IMR-90 (cell line): ENCODE results near the gene PSMB5.

ENCODE experiments used
- BHLHE40 ChIP-seq: fragments of 150-350 bp; IDR thresholded peaks from 2 replicates; pipeline ENCODE4 v1.6.1; 2016; ENCODE audit warnings: mild to moderate bottlenecking, low read depth, low read length
- CEBPB ChIP-seq: IDR thresholded peaks from 2 replicates; pipeline ENCODE4 v1.6.1; 2012; ENCODE audit warnings: low read depth, low read length, improper control_type of control experiment
- FOS ChIP-seq: fragments of 150-350 bp; IDR thresholded peaks from 2 replicates; pipeline ENCODE4 v1.6.1; 2016; ENCODE audit warnings: low read depth, low read length
- MAFK ChIP-seq: IDR thresholded peaks from 2 replicates; pipeline ENCODE4 v1.6.1; 2012; ENCODE audit warnings: low read depth, low read length, improper control_type of control experiment
- MAZ ChIP-seq: IDR thresholded peaks from 2 replicates; pipeline ENCODE4 v1.6.1; 2012; ENCODE audit warnings: low read depth, mild to moderate bottlenecking, low read length, improper control_type of control experiment, moderate library complexity, borderline replicate concordance
- MXI1 ChIP-seq: IDR thresholded peaks from 2 replicates; pipeline ENCODE4 v1.6.1; 2012; ENCODE audit warnings: low read depth, mild to moderate bottlenecking, low read length, moderate library complexity, borderline replicate concordance
- POLR2A ChIP-seq: IDR thresholded peaks from 2 replicates; pipeline ENCODE4 v1.6.1; 2012; ENCODE audit warnings: mild to moderate bottlenecking, low read depth, low read length
- RAD21 ChIP-seq: IDR thresholded peaks from 2 replicates; pipeline ENCODE4 v1.6.1; 2012; ENCODE audit warnings: low read length, improper control_type of control experiment
- RCOR1 ChIP-seq: IDR thresholded peaks from 2 replicates; pipeline ENCODE4 v1.6.1; 2012; ENCODE audit warnings: mild to moderate bottlenecking, low read length, improper control_type of control experiment; ENCODE audit not compliant: insufficient replicate concordance
- RFX5 ChIP-seq: IDR thresholded peaks from 2 replicates; pipeline ENCODE4 v1.8.0; 2012; ENCODE audit warnings: low read depth, mild to moderate bottlenecking, low read length, moderate library complexity
- SMC3 ChIP-seq: fragments of 150-350 bp; IDR thresholded peaks from 2 replicates; pipeline ENCODE4 v1.6.1; 2016; ENCODE audit warnings: low read depth, mild to moderate bottlenecking, antibody characterized with exemption, low read length, moderate library complexity
- TF ChIP-seq, protein P1 (sequence below): fragments of 150-350 bp; IDR thresholded peaks from 2 replicates; pipeline ENCODE4 v1.6.1; 2017; ENCODE audit warnings: mild to moderate bottlenecking, antibody characterized with exemption, low read length, low read depth
- TF ChIP-seq, protein P2 (sequence below): conservative IDR thresholded peaks from 2 replicates; pipeline ENCODE4 v1.5.1; 2012; ENCODE audit warnings: mild to moderate bottlenecking, low read depth, low read length, improper control_type of control experiment
- TF ChIP-seq, protein P3 (sequence below): fragments of 150-350 bp; IDR thresholded peaks from 2 replicates; pipeline ENCODE4 v1.6.1; 2016; ENCODE audit warnings: low read depth, mild to moderate bottlenecking, low read length, moderate library complexity, borderline replicate concordance

DNA sequence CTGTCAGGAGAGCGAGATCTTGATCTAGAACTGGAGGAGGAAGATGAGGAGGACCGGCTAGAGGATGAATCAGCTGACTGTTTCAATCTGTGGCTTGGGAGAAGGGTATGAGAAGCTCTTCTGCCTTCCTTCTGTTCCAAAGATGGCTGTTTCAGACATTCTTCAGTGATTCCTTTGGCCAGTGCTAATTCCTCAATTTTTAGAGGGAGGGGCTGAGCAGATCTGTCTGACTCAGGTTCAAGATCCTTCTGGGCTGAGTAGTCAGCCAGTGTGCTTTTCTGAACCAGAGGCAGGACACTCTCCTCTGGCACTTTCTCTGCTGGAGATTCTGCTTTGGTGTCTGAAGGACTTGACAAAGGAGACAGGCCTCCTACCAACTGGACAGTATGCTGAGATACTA, 45.0 kb upstream of the PSMB5 start:
- TF ChIP-seq, protein P1, sequence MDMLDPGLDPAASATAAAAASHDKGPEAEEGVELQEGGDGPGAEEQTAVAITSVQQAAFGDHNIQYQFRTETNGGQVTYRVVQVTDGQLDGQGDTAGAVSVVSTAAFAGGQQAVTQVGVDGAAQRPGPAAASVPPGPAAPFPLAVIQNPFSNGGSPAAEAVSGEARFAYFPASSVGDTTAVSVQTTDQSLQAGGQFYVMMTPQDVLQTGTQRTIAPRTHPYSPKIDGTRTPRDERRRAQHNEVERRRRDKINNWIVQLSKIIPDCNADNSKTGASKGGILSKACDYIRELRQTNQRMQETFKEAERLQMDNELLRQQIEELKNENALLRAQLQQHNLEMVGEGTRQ, result no peak
- TF ChIP-seq, protein P2, sequence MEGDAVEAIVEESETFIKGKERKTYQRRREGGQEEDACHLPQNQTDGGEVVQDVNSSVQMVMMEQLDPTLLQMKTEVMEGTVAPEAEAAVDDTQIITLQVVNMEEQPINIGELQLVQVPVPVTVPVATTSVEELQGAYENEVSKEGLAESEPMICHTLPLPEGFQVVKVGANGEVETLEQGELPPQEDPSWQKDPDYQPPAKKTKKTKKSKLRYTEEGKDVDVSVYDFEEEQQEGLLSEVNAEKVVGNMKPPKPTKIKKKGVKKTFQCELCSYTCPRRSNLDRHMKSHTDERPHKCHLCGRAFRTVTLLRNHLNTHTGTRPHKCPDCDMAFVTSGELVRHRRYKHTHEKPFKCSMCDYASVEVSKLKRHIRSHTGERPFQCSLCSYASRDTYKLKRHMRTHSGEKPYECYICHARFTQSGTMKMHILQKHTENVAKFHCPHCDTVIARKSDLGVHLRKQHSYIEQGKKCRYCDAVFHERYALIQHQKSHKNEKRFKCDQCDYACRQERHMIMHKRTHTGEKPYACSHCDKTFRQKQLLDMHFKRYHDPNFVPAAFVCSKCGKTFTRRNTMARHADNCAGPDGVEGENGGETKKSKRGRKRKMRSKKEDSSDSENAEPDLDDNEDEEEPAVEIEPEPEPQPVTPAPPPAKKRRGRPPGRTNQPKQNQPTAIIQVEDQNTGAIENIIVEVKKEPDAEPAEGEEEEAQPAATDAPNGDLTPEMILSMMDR, result no peak
- no peak for TF ChIP-seq BHLHE40
- TF ChIP-seq POLR2A, result peak; percentile 26; the same call in 1 of the 2 replicates
- TF ChIP-seq MXI1, result no peak
- no peak for TF ChIP-seq RCOR1
- no peak for TF ChIP-seq RAD21
- TF ChIP-seq CEBPB, result no peak
- TF ChIP-seq SMC3, result no peak
- no peak for TF ChIP-seq FOS
- no peak for TF ChIP-seq MAFK
- TF ChIP-seq, protein P3, sequence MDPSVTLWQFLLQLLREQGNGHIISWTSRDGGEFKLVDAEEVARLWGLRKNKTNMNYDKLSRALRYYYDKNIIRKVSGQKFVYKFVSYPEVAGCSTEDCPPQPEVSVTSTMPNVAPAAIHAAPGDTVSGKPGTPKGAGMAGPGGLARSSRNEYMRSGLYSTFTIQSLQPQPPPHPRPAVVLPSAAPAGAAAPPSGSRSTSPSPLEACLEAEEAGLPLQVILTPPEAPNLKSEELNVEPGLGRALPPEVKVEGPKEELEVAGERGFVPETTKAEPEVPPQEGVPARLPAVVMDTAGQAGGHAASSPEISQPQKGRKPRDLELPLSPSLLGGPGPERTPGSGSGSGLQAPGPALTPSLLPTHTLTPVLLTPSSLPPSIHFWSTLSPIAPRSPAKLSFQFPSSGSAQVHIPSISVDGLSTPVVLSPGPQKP, result no peak
- TF ChIP-seq MAZ, result no peak
- no peak for TF ChIP-seq RFX5
